ENCODE results near the gene PDLIM3. TPM values are rescaled to one million over a fixed set of nuclear protein-coding genes. Genes with fewer than 3 reads are reported as not detected.
"Not testable (repeated sequence)": the region's sequence is repeated elsewhere in the genome, so short reads cannot be mapped to it uniquely, and the experiment has no call there.

PDLIM3 gene
- total RNA-seq, 1 donor from 2014 or later, result 18.4 TPM

- Histone ChIP-seq H3K4me3 (no peak overlapping the region), H3K36me3 (no peaks in the 10 kb centered on the region), H3K27ac (no peak overlapping the region), H3K4me1 (peaks cover 11% of the 10 kb centered on the region), H3K9me3 (no peaks in the 10 kb centered on the region), H3K27me3 (ENCODE audit: low read depth) (no peaks in the 10 kb centered on the region)
- DNase-seq (no peak), ATAC-seq (no peak)
- no peak for TF ChIP-seq CTCF (IDR thresholded peaks at IDR 0.05)
- intact Hi-C loops (cut with DNase I), result no loop called here
Observed at GRCh38 chr4:185562531-185562930, 27.2 kb upstream of the PDLIM3 start.

- Histone ChIP-seq H3K27me3 (ENCODE audit: low read depth) (no peaks in the 10 kb centered on the region), H3K36me3 (no peaks in the 10 kb centered on the region), H3K4me1 (no peaks in the 10 kb centered on the region), H3K9me3 (no peaks in the 10 kb centered on the region), H3K27ac (no peak overlapping the region), H3K4me3 (no peak overlapping the region)
- no peak for ATAC-seq
- TF ChIP-seq CTCF (IDR thresholded peaks at IDR 0.05), result no peak
- intact Hi-C loops (cut with DNase I), result no loop called here
- DNase-seq, result no peak
Observed at GRCh38 chr4:185560316-185560715, 25.0 kb upstream of the PDLIM3 start.

- no peaks in the 10 kb centered on the region for H3K27me3 ChIP-seq (ENCODE audit: low read depth)
- no peak overlapping the region for H3K27ac ChIP-seq
- no peak for DNase-seq
- no peak for TF ChIP-seq CTCF (IDR thresholded peaks at IDR 0.05)
- H3K9me3 ChIP-seq, result no peaks in the 10 kb centered on the region
- no peaks in the 10 kb centered on the region for H3K36me3 ChIP-seq
- ATAC-seq, result peak; percentile 31 to 63
- H3K4me3 ChIP-seq, result no peak overlapping the region
- no peaks in the 10 kb centered on the region for H3K4me1 ChIP-seq
- intact Hi-C loops (cut with DNase I), result no loop called here
Observed at GRCh38 chr4:185559915-185560281, 24.6 kb upstream of the PDLIM3 start.

- H3K27ac ChIP-seq; intact Hi-C loops (cut with DNase I): not testable (repeated sequence)
Observed at GRCh38 chr4:185559251-185559914, 24.1 kb upstream of the PDLIM3 start.

GRCh38 chr4:185554365-185555126 lies 19.2 kb upstream of the PDLIM3 start:
- no peak overlapping the region for H3K27ac ChIP-seq
- no peaks in the 10 kb centered on the region for H3K36me3 ChIP-seq
- ATAC-seq, result peak; percentile 54 to 74
- TF ChIP-seq CTCF (IDR thresholded peaks at IDR 0.05), result no peak
- intact Hi-C loops (cut with DNase I), result no loop called here
- no peaks in the 10 kb centered on the region for H3K27me3 ChIP-seq (ENCODE audit: low read depth)
- H3K4me3 ChIP-seq, result no peak overlapping the region
- H3K9me3 ChIP-seq, result no peaks in the 10 kb centered on the region
- DNase-seq, result no peak
- no peaks in the 10 kb centered on the region for H3K4me1 ChIP-seq

More at GRCh38 chr4:185559251-185559914, 24.1 kb upstream of the PDLIM3 start:
- not testable (repeated sequence) for H3K4me1 ChIP-seq; H3K9me3 ChIP-seq; ATAC-seq; H3K27me3 ChIP-seq (ENCODE audit: low read depth); DNase-seq; H3K36me3 ChIP-seq; H3K4me3 ChIP-seq

- ATAC-seq, result no peak
- H3K9me3 ChIP-seq, result no peaks in the 10 kb centered on the region
- no peaks in the 10 kb centered on the region for H3K27me3 ChIP-seq (ENCODE audit: low read depth)
- no peaks in the 10 kb centered on the region for H3K4me1 ChIP-seq
- H3K27ac ChIP-seq, result no peak overlapping the region
- no peak for DNase-seq
- no peak for TF ChIP-seq CTCF (IDR thresholded peaks at IDR 0.05)
- no peaks in the 10 kb centered on the region for H3K36me3 ChIP-seq
- intact Hi-C loops (cut with DNase I), result no loop called here
- H3K4me3 ChIP-seq, result no peak overlapping the region
Observed at GRCh38 chr4:185552254-185552653, 16.9 kb upstream of the PDLIM3 start.
